ENCODE data around the gene MAPK8IP3. TPM values are rescaled to one million over a fixed set of nuclear protein-coding genes. Genes with fewer than 3 reads are reported as not detected.
A peak's percentile ranks its signal among the peaks of the same experiment; 100 is the strongest.

Gene MAPK8IP3
- polyA plus RNA-seq, 3 donors = 1.1 to 185 (median 2.1) TPM

- peak overlapping the region; percentile 88 for H3K4me2 ChIP-seq (replicated peaks; ENCODE audit: extremely low read depth, low read length, poor library complexity, severe bottlenecking)
- Mint-ChIP-seq H3K27ac (peak overlapping the region; percentile 80 to 93 (median 86)), H3K9me3 (no peaks in the 10 kb centered on the region), H3K4me3 (peak overlapping the region; percentile 85 to 91), H3K4me1 (peaks cover 27% of the 10 kb centered on the region), H3K36me3 (peaks cover 11 to 45% of the 10 kb centered on the region in 2 donors), H3K27me3 (ENCODE audit: low read depth in 3 of 3) (no peaks in the 10 kb centered on the region)
- intact Hi-C loops (cut with micrococcal nuclease) = loop anchor here (5.0 to 10.0 kb wide), 4 partner anchors 46 to 356 kb away; partner anchors contain the start of genes FAHD1 (in 1 of the 2), HAGH (in 1 of the 2), MAPK8IP3 (in 1 of the 2) and NTHL1 (in 1 of the 2)
- TF ChIP-seq, protein P1, sequence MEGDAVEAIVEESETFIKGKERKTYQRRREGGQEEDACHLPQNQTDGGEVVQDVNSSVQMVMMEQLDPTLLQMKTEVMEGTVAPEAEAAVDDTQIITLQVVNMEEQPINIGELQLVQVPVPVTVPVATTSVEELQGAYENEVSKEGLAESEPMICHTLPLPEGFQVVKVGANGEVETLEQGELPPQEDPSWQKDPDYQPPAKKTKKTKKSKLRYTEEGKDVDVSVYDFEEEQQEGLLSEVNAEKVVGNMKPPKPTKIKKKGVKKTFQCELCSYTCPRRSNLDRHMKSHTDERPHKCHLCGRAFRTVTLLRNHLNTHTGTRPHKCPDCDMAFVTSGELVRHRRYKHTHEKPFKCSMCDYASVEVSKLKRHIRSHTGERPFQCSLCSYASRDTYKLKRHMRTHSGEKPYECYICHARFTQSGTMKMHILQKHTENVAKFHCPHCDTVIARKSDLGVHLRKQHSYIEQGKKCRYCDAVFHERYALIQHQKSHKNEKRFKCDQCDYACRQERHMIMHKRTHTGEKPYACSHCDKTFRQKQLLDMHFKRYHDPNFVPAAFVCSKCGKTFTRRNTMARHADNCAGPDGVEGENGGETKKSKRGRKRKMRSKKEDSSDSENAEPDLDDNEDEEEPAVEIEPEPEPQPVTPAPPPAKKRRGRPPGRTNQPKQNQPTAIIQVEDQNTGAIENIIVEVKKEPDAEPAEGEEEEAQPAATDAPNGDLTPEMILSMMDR (IDR thresholded peaks at IDR 0.05) = no peak
- peaks cover 25 to 33% of the 10 kb centered on the region in 2 donors for H3K4me1 ChIP-seq (ENCODE audit: control insufficient read depth in 1 of 2, insufficient read depth in 2 of 2, low read length in 2 of 2)
- H3K4me3 ChIP-seq (replicated peaks in 1 of 3; ENCODE audit: low read depth in 2 of 3, low read length in 3 of 3) = peak overlapping the region; percentile 45 to 94 (median 60)
- no peaks in the 10 kb centered on the region for H3K9me3 ChIP-seq (replicated peaks in 1 of 2; ENCODE audit: control insufficient read depth in 1 of 2, insufficient read depth in 1 of 2, low read length in 2 of 2)
- peak overlapping the region; percentile 52 to 82 for H3K27ac ChIP-seq (ENCODE audit: low read depth in 1 of 2, low read length in 2 of 2)
- WGBS (ENCODE audit: insufficient coverage) = 84% methylated on average over 20 of the region's 20 CpGs
- H3K9ac ChIP-seq (ENCODE audit: insufficient read depth, low read length, poor library complexity, severe bottlenecking) = peak overlapping the region; percentile 84
- H3K36me3 ChIP-seq (replicated peaks in 1 of 2; ENCODE audit: control insufficient read depth in 1 of 2, insufficient read depth in 2 of 2, low read length in 2 of 2) = peaks cover 24 to 29% of the 10 kb centered on the region in 2 donors
- no peaks in the 10 kb centered on the region for H3K27me3 ChIP-seq (ENCODE audit: control insufficient read depth in 2 of 2, insufficient read depth in 2 of 2, low read length in 2 of 2)
- H2AFZ ChIP-seq (ENCODE audit: insufficient read depth, low read depth, low read length, poor library complexity, severe bottlenecking) = no peak overlapping the region
- no peak for DNase-seq
- H4K20me1 ChIP-seq (ENCODE audit: insufficient read depth, low read length) = peaks cover 73% of the 10 kb centered on the region
- peaks cover 58% of the 10 kb centered on the region for H3K79me2 ChIP-seq (ENCODE audit: insufficient read depth, low read length)
Measured at GRCh38 chr16:1781254-1781653, 75.3 kb downstream of the MAPK8IP3 start.

GRCh38 chr16:1781758-1782407 is 75.9 kb downstream of the MAPK8IP3 start:
- TF ChIP-seq, protein P1 (IDR thresholded peaks at IDR 0.05) = no peak
- H3K9ac ChIP-seq (ENCODE audit: insufficient read depth, low read length, poor library complexity, severe bottlenecking) = peak overlapping the region; percentile 84
- peaks cover 25 to 33% of the 10 kb centered on the region in 2 donors for H3K4me1 ChIP-seq (ENCODE audit: control insufficient read depth in 1 of 2, insufficient read depth in 2 of 2, low read length in 2 of 2)
- H3K4me3 ChIP-seq (replicated peaks in 1 of 3; ENCODE audit: low read depth in 2 of 3, low read length in 3 of 3) = peak overlapping the region; percentile 45 to 94 (median 60)
- peak overlapping the region; percentile 52 to 82 for H3K27ac ChIP-seq (ENCODE audit: low read depth in 1 of 2, low read length in 2 of 2)
- peaks cover 27% of the 10 kb centered on the region for H3K4me1 Mint-ChIP-seq
- H3K4me3 Mint-ChIP-seq = peak overlapping the region; percentile 85 to 91
- WGBS (ENCODE audit: insufficient coverage) = under 1% methylated on average over 70 of the region's 70 CpGs
- peak; percentile 11 to 42 (median 24) for DNase-seq
- H4K20me1 ChIP-seq (ENCODE audit: insufficient read depth, low read length) = peaks cover 73% of the 10 kb centered on the region
- H3K4me2 ChIP-seq (replicated peaks; ENCODE audit: extremely low read depth, low read length, poor library complexity, severe bottlenecking) = peak overlapping the region; percentile 88
- H3K9me3 ChIP-seq (replicated peaks in 1 of 2; ENCODE audit: control insufficient read depth in 1 of 2, insufficient read depth in 1 of 2, low read length in 2 of 2) = no peaks in the 10 kb centered on the region
- H3K79me2 ChIP-seq (ENCODE audit: insufficient read depth, low read length) = peaks cover 62% of the 10 kb centered on the region
- peaks cover 24 to 27% of the 10 kb centered on the region in 2 donors for H3K36me3 ChIP-seq (replicated peaks in 1 of 2; ENCODE audit: control insufficient read depth in 1 of 2, insufficient read depth in 2 of 2, low read length in 2 of 2)
- peak overlapping the region; percentile 82 to 93 (median 86) for H3K27ac Mint-ChIP-seq
- H2AFZ ChIP-seq (ENCODE audit: insufficient read depth, low read depth, low read length, poor library complexity, severe bottlenecking) = peak overlapping the region; percentile 83
- intact Hi-C loops (cut with micrococcal nuclease) = loop anchor here (1.0 to 10.0 kb wide), 7 partner anchors 9 to 357 kb away; partner anchors contain the start of genes FAHD1 (in 2 of the 2), HAGH (in 2 of the 2), MAPK8IP3 (in 1 of the 2) and MRPS34 (in 1 of the 2)
- H3K27me3 ChIP-seq (ENCODE audit: control insufficient read depth in 2 of 2, insufficient read depth in 2 of 2, low read length in 2 of 2) = no peaks in the 10 kb centered on the region
- H3K36me3 Mint-ChIP-seq = peaks cover 9 to 42% of the 10 kb centered on the region in 2 donors
- H3K9me3 Mint-ChIP-seq = no peaks in the 10 kb centered on the region
- no peaks in the 10 kb centered on the region for H3K27me3 Mint-ChIP-seq (ENCODE audit: low read depth in 3 of 3)
